ENCODE data around the gene IRS2.

DNA sequence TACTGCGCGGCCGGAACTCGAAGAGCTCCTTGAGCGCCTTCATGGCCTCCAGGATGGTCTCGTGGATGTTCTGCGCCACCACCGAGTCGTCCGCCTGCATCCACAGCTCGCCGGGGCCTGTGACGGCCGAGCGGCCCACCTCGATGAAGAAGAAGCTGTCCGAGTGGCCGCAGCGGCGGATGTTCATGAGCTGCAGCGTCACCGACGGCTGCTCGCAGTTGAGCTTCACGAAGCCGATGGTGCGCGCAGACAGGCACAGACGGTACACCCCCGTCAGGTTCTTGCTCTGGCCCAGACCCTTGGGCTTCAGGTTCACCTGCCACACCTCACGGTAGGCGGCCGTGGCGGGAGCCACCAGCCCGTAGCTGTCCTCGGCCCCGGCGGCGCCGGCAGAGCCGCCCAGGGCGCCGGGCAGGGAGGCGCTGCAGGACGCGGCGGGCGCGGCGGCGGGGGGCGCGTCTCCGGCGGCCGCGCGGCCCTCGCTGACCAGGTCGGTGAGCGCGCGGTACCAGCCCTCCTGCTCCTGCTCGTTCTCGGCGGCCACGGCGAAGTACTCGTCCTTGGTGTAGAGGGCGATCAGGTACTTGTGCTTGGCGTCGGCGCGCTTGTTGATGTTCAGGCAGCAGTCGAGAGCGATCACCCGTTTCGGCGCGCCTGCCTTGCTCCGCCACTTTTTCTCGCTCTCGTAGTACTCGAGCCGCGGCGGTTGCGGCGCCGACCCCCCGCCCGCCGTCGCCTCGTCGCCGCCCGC, 1.1 kb downstream of the IRS2 start:
- TF ChIP-seq POLR2AphosphoS5 (IDR thresholded peaks at IDR 0.05; ENCODE audit: borderline replicate concordance, low read depth, low read length) (0 out of 2 replicates have a peak, but pooled peaks have one; percentile 46), FOXP2 (optimal IDR thresholded peaks at IDR 0.05; ENCODE audit: control extremely low read depth, extremely low read length, insufficient read depth) (no peak)
